C4-2B (cell line): ENCODE results near the gene CTSE.

Experiments used
- H3K27ac ChIP-seq: fragments of 450-650 bp; 2 replicates; pipeline ENCODE4 v1.5.1; 2017
- CTCF ChIP-seq: fragments of 450-650 bp; conservative IDR thresholded peaks from 2 replicates; pipeline ENCODE4 v1.5.1; 2017; ENCODE audit warnings: mild to moderate bottlenecking
- ZFX ChIP-seq: fragments of 450-650 bp; IDR thresholded peaks from 2 replicates; pipeline ENCODE4 v1.6.1; 2017

CTSE gene

GRCh38 chr1:205989786-205990185 is 33.9 kb downstream of the CTSE start:
- TF ChIP-seq ZFX (no peak), CTCF (no peak)
- no peak overlapping the region for H3K27ac ChIP-seq

DNA sequence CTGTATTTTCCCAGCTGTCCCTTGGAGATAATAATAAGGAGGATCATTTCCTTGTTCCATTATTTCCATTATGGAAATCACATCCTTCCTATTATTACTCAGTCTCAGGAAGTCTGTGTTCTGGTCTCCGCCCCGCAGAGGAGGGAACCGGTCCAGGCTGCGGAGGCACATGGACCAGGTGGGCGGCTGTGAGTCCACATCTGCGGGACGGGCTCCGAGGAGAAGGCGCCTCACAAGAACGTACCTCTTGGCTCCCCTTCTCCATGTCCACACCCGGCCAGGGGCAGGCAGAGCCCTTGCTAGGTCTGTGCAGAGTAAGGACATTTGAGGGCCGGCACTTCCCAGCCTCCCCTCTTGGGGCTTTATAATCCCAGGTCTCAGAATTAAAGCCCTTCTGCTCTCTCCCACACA is 35.1 kb downstream of the CTSE start:
- no peak for TF ChIP-seq ZFX
- TF ChIP-seq CTCF: no peak
- no peak overlapping the region for H3K27ac ChIP-seq

GRCh38 chr1:205986861-205987260 is 36.8 kb downstream of the CTSE start:
- no peak overlapping the region for H3K27ac ChIP-seq
- TF ChIP-seq ZFX (no peak), CTCF (no peak)

DNA sequence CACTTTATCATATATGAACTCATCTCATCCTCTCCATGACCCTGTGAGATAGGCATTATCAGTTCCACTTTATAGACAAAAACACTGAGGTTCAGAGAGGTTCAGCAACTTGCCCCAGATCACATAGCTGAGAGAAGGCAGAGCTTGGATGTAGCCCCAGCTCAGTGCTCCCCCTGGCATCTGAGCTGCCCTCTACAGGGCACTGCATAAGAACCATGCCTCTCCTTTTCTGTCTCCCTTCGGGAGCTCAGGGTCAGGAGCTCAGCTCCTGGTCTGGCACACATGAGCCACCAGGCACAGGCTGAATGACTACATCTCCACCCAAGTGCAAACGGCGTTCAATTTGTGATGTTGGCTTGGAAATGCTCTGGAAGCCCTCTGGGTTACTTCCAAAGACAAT is 37.4 kb downstream of the CTSE start:
- no peak overlapping the region for H3K27ac ChIP-seq
- TF ChIP-seq ZFX: no peak
- TF ChIP-seq CTCF: no peak

DNA sequence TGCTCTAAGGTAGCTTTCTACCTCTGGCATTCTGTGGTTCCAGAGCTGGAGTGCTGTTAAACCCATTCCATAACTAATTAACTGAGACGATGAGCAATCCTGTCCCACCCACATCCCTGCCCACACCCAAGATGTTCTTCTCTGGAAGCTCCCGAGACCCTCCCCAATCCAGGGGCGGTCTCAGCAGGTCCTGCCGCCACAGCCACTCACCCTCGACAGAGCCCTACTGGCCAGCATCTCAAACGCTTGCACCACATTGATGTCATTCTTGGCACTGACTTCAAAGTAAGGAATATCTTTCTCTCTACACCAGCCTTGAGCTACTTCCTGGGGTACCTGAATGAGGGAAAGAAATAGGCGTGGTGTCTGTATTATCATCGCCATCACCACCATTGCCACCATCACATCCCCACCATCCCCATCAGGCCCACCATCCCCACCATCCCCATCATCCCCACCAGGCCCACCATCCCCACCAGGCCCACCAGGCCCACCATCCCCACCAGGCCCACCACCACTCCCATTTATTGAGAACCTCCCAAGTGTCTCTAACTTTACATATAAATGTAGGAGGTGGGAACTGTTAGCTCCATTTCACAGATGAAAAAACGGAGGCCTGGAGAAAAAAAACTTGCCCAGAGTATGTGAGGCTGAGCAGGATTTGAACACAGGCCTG is 38.2 kb downstream of the CTSE start:
- H3K27ac ChIP-seq: no peak overlapping the region
- TF ChIP-seq ZFX (no peak), CTCF (no peak)

- TF ChIP-seq ZFX: no peak
- TF ChIP-seq CTCF: peak; percentile 94
- peak overlapping the region; percentile 29 for H3K27ac ChIP-seq
These were observed 39.6 kb downstream of the CTSE start for GRCh38 chr1:205983925-205984725.

DNA sequence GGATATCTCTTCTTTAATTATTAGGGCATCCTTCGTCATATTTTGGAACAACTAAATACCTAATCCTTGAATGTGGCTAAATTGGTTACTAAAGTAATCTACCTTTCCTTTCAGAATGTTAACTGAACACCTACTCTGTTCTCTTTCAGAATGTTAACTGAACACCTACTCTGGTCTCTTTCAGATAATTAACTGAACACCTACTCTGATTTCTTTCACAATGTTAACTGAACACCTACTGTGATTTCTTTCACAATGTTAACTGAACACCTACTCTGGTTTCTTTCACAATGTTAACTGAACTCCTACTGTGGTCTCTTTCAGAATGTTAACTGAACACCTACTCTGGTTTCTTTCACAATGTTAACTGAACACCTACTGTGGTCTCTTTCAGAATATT is 42.4 kb downstream of the CTSE start:
- no peak overlapping the region for H3K27ac ChIP-seq
- TF ChIP-seq CTCF (no peak), ZFX (no peak)
